HEK293 (cell line): ENCODE measurements around the gene NMNAT1.

Experiments
- CTCF ChIP-seq: fragments of 450-650 bp; formaldehyde crosslinking; IDR thresholded peaks from 2 replicates; pipeline ENCODE4 v1.5.1; 2016; ENCODE audit warnings: missing biosample characterization, missing genetic modification characterization
- HOXA7 ChIP-seq: sonication (generic); formaldehyde crosslinking; IDR thresholded peaks from 2 replicates; pipeline ENCODE4 v1.8.1; 2022; ENCODE audit warnings: missing genetic modification reagents, borderline replicate concordance
- MEIS1 ChIP-seq: sonication (generic); formaldehyde crosslinking; IDR thresholded peaks from 2 replicates; pipeline ENCODE4 v1.8.1; 2022; ENCODE audit warnings: missing genetic modification reagents, mild to moderate bottlenecking, borderline replicate concordance
- PBX3 ChIP-seq: sonication (generic); formaldehyde crosslinking; IDR thresholded peaks from 2 replicates; pipeline ENCODE4 v1.8.1; 2022; ENCODE audit warnings: mild to moderate bottlenecking, moderate library complexity, missing genetic modification reagents
- REST ChIP-seq: fragments of 450-650 bp; formaldehyde crosslinking; IDR thresholded peaks from 2 replicates; pipeline ENCODE4 v1.5.1; 2016; ENCODE audit warnings: missing biosample characterization, missing genetic modification characterization
- ZNF10 ChIP-seq: fragments of 450-650 bp; formaldehyde crosslinking; IDR thresholded peaks from 2 replicates; pipeline ENCODE4 v1.5.1; 2017; ENCODE audit warnings: missing biosample characterization, missing genetic modification characterization
- ZNF24 ChIP-seq: fragments of 450-650 bp; formaldehyde crosslinking; IDR thresholded peaks from 2 replicates; pipeline ENCODE4 v1.5.1; 2016; ENCODE audit warnings: missing biosample characterization, missing genetic modification characterization
- ZNF274 ChIP-seq, 2 experiments: fragments of 200-500 bp in 1 of 2; fragments of 450-650 bp in 1 of 2; sonication (Bioruptor generic) in 1 of 2; formaldehyde crosslinking in 1 of 2; IDR thresholded peaks; 2 replicates each; pipeline versions ENCODE4 v1.5.1 to v1.6.1; 2014 to 2016; ENCODE audit warnings: borderline replicate concordance in 1 of 2, inconsistent platforms in 1 of 2, low read length in 1 of 2, missing biosample characterization in 1 of 2, missing genetic modification characterization in 1 of 2
- ZNF529 ChIP-seq: fragments of 450-650 bp; formaldehyde crosslinking; IDR thresholded peaks from 2 replicates; pipeline ENCODE4 v1.5.1; 2017; ENCODE audit warnings: missing genetic modification characterization, missing biosample characterization; ENCODE audit not compliant: insufficient replicate concordance
- ZNF776 ChIP-seq: fragments of 450-650 bp; formaldehyde crosslinking; IDR thresholded peaks from 2 replicates; pipeline ENCODE4 v1.5.0; 2017; ENCODE audit warnings: missing biosample characterization, missing genetic modification characterization, borderline replicate concordance
- ZSCAN5A ChIP-seq: fragments of 450-650 bp; formaldehyde crosslinking; IDR thresholded peaks from 2 replicates; pipeline ENCODE4 v1.5.1; 2016; ENCODE audit warnings: missing biosample characterization, missing genetic modification characterization

GRCh38 chr1:9927259-9927658 is 16.0 kb upstream of the NMNAT1 start:
- TF ChIP-seq ZNF529 (tag by site-specific recombination) (no peak), MEIS1 (CRISPR knock-in tag) (no peak), ZSCAN5A (tag by site-specific recombination) (no peak), ZNF274 (IDR thresholded peaks at IDR 0.05; ENCODE audit: low read length) (no peak), ZNF274 (tag by site-specific recombination; IDR thresholded peaks at IDR 0.05; ENCODE audit: borderline replicate concordance) (no peak), CTCF (no peak), REST (tag by site-specific recombination) (no peak), ZNF776 (tag by site-specific recombination) (no peak), ZNF10 (no peak), ZNF24 (tag by site-specific recombination) (no peak), HOXA7 (no peak), PBX3 (CRISPR knock-in tag) (no peak)
